ENCODE results near the gene DNALI1.

Gene DNALI1

GRCh38 chr1:37602750-37603694, 46.3 kb downstream of the DNALI1 start:
- peak; percentile 56 for DNase-seq (ENCODE audit: low spot score)

- no peak for DNase-seq (ENCODE audit: low spot score)
Measured at GRCh38 chr1:37605061-37605650, 48.4 kb downstream of the DNALI1 start.

- no peak for DNase-seq (ENCODE audit: low spot score)
Measured at GRCh38 chr1:37605806-37606474, 49.2 kb downstream of the DNALI1 start.

- no peak for DNase-seq (ENCODE audit: low spot score)
Measured at GRCh38 chr1:37606481-37607263, 49.9 kb downstream of the DNALI1 start.

GRCh38 chr1:37609002-37609401, 52.3 kb downstream of the DNALI1 start:
- DNase-seq (ENCODE audit: low spot score): no peak

- DNase-seq (ENCODE audit: low spot score): no peak
Measured at GRCh38 chr1:37609994-37610393, 53.3 kb downstream of the DNALI1 start.

- no peak for DNase-seq (ENCODE audit: low spot score)
Measured at GRCh38 chr1:37612186-37612585, 55.4 kb downstream of the DNALI1 start.

GRCh38 chr1:37614105-37614504, 57.4 kb downstream of the DNALI1 start:
- no peak for DNase-seq (ENCODE audit: low spot score)

GRCh38 chr1:37616330-37616729, 59.6 kb downstream of the DNALI1 start:
- no peak for DNase-seq (ENCODE audit: low spot score)
